K562 (cell line): ENCODE data around the gene GABPB1. TPM values are rescaled to one million over a fixed set of nuclear protein-coding genes. Genes with fewer than 3 reads are reported as not detected.

Source experiments
- ATF6 ChIP-seq: sonication (generic); formaldehyde crosslinking; IDR thresholded peaks from 2 replicates; pipeline ENCODE4 v1.4.0; 2020; ENCODE audit warnings: mild to moderate bottlenecking, missing genetic modification reagents
- DEAF1 ChIP-seq: fragments of 450-650 bp; formaldehyde crosslinking; IDR thresholded peaks from 2 replicates; pipeline ENCODE4 v1.4.0; 2020; ENCODE audit warnings: mild to moderate bottlenecking, moderate library complexity
- E2F1 ChIP-seq: sonication (generic); formaldehyde crosslinking; IDR thresholded peaks from 2 replicates; pipeline ENCODE4 v1.8.1; 2023; ENCODE audit warnings: mild to moderate bottlenecking, missing genetic modification reagents, moderate library complexity
- ELF4 ChIP-seq: fragments of 450-650 bp; formaldehyde crosslinking; IDR thresholded peaks from 2 replicates; pipeline ENCODE4 v1.4.0; 2022; ENCODE audit warnings: missing genetic modification characterization
- FIP1L1 ChIP-seq: fragments of 200-400 bp; formaldehyde crosslinking; IDR thresholded peaks from 2 replicates; pipeline ENCODE4 v1.6.1; 2018; ENCODE audit warnings: mild to moderate bottlenecking, low read depth, low read length; ENCODE audit not compliant: poor library complexity, severe bottlenecking
- HDAC8 ChIP-seq: fragments of 450-650 bp; IDR thresholded peaks from 2 replicates; pipeline ENCODE4 v1.6.1; 2016; ENCODE audit warnings: mild to moderate bottlenecking, missing genetic modification characterization, moderate library complexity, missing compliant biosample characterization
- KLF10 ChIP-seq: fragments of 250-450 bp; sonication (Bioruptor Pico); IDR thresholded peaks from 2 replicates; pipeline ENCODE4 v1.6.1; 2021; ENCODE audit warnings: matching md5 sums
- LARP7 ChIP-seq: fragments of 450-650 bp; IDR thresholded peaks from 2 replicates; pipeline ENCODE4 v1.6.1; 2016
- PBX2 ChIP-seq, 2 experiments: IDR thresholded peaks in 1 of 2; conservative IDR thresholded peaks in 1 of 2; 2 replicates each; pipeline ENCODE4 v1.6.1; 2016; ENCODE audit warnings: low read depth in 2 of 2, mild to moderate bottlenecking in 1 of 2, missing compliant biosample characterization in 1 of 2, missing genetic modification characterization in 1 of 2, moderate library complexity in 1 of 2
- PREB ChIP-seq: sonication (generic); formaldehyde crosslinking; IDR thresholded peaks from 2 replicates; pipeline ENCODE4 v1.8.1; 2023; ENCODE audit warnings: mild to moderate bottlenecking, missing genetic modification reagents
- SRSF7 ChIP-seq: fragments of 200-400 bp; formaldehyde crosslinking; optimal IDR thresholded peaks from 2 replicates; pipeline ENCODE3; 2017; ENCODE audit warnings: mild to moderate bottlenecking, low read depth, low read length
- TRIM24 ChIP-seq, 2 experiments: fragments of 450-650 bp; IDR thresholded peaks; 2 replicates each; pipeline ENCODE4 v1.6.1; 2016
- VEZF1 ChIP-seq: fragments of 200-800 bp; sonication (Bioruptor generic); IDR thresholded peaks from 2 replicates; pipeline ENCODE4 v1.6.1; 2017; ENCODE audit warnings: missing genetic modification characterization, missing compliant biosample characterization
- XRCC4 ChIP-seq: IDR thresholded peaks from one replicate; pipeline ENCODE4 v1.6.1; 2011; ENCODE audit not compliant: insufficient read depth, insufficient read length; ENCODE audit errors: extremely low read depth
- ZFP1 ChIP-seq: fragments of 450-650 bp; formaldehyde crosslinking; IDR thresholded peaks from 2 replicates; pipeline ENCODE4 v1.4.0; 2020; ENCODE audit warnings: mild to moderate bottlenecking, mixed read lengths
- ZNF384 ChIP-seq: IDR thresholded peaks from 2 replicates; pipeline ENCODE4 v1.6.1; 2012; ENCODE audit warnings: low read depth, low read length, improper control_type of control experiment
- ZNF780A ChIP-seq: fragments of 250-450 bp; sonication (Bioruptor Pico); IDR thresholded peaks from 2 replicates; pipeline ENCODE4 v1.5.0; 2021; ENCODE audit warnings: mild to moderate bottlenecking
- polyA plus RNA-seq, 8 experiments: library from polyadenylated mRNA; depleted of rRNA in 4 of 8; stranded (reverse) in 5 of 8; unstranded in 3 of 8; fragments of >200 nt; fragmentation: Nextera tagmentation in 2 of 8; fragmentation: Illumina TruSeq in 1 of 8; extraction: Ambion mirVana in 2 of 8; extraction: Trizol in 1 of 8; gene quantifications; 2 replicates each; pipeline versions ENCODE4 v1.2.1 to v1.2.3, GENCODE V29; 2011 to 2014; ENCODE audit warnings: inconsistent platforms in 1 of 8, missing spikeins in 1 of 8
- total RNA-seq, 7 experiments: library from RNA; depleted of rRNA in 6 of 7; stranded (reverse); fragments of >200 nt in 6 of 7; fragmentation: Illumina TruSeq in 2 of 7; extraction: Trizol in 2 of 7; gene quantifications; 2 replicates each; pipeline versions ENCODE4 v1.2.1 to v1.2.3, GENCODE V29; 2011 to 2021; ENCODE audit warnings: low replicate concordance in 1 of 7

Gene GABPB1
- total and polyA plus RNA-seq, 9 of the 15 experiments (the other 6 are each of a cell fraction or from before 2014, with no cell fraction given) = 11.8 to 42.3 (median 33.2) TPM

- TF ChIP-seq ZFP1 = no peak
- no peak for TF ChIP-seq ZNF384
- no peak for TF ChIP-seq FIP1L1
- no peak for TF ChIP-seq SRSF7
- TF ChIP-seq KLF10 = no peak
- no peak for TF ChIP-seq ELF4 (CRISPR knock-in tag)
- TF ChIP-seq TRIM24 (IDR thresholded peaks at IDR 0.05) = peak; percentile 16 to 50; a peak in 2 of 4 replicates
- no peak; the same call in 1 of the 2 replicates for TF ChIP-seq ATF6 (CRISPR knock-in tag)
- TF ChIP-seq ZNF780A (CRISPR knock-in tag) = no peak
- TF ChIP-seq VEZF1 = peak; percentile 63
- TF ChIP-seq LARP7 = 0 out of 2 replicates have a peak, but pooled peaks have one; percentile 52
- peak; percentile 87 for TF ChIP-seq E2F1
- TF ChIP-seq XRCC4 = no peak
- TF ChIP-seq DEAF1 (CRISPR knock-in tag) = no peak
- peak; percentile 76 for TF ChIP-seq HDAC8 (tag)
- TF ChIP-seq PREB (CRISPR knock-in tag) = no peak
- TF ChIP-seq PBX2 (CRISPR knock-in tag; IDR thresholded peaks at IDR 0.05; ENCODE audit: low read depth) = no peak
- TF ChIP-seq PBX2 (tag; conservative IDR thresholded peaks at IDR 0.05; ENCODE audit: low read depth) = no peak
Measured at GRCh38 chr15:50354838-50355618, at the start of gene GABPB1 (continued).
